Caki2 (cell line): ENCODE results near the gene CENPV. TPM values are rescaled to one million over a fixed set of nuclear protein-coding genes. Genes with fewer than 3 reads are reported as not detected.

ENCODE experiments used
- total RNA-seq: library from RNA; depleted of rRNA; stranded (reverse); fragments of >200 nt; shearing (Covaris generic); gene quantifications from 2 replicates; pipeline ENCODE4 v1.2.3, GENCODE V29; 2014; ENCODE audit warnings: low replicate concordance; rRNA removed

CENPV gene
- total RNA-seq, 1 experiment from 2014 or later, result 87.5 TPM

Other genes with a start within 250 kb of the CENPV start
- gene NCOR1, start 137.9 kb downstream of the CENPV start, total RNA-seq, result 20.9 and 164 TPM in 2 replicates
- 22.0 and 24.5 TPM in 2 replicates for gene PIGL, start 136.3 kb downstream of the CENPV start, total RNA-seq
- 819 and 952 TPM in 2 replicates for gene UBB, start 27.6 kb upstream of the CENPV start, total RNA-seq
- gene TRPV2, start 62.1 kb upstream of the CENPV start, total RNA-seq, result 1.2 TPM in 1 of 2 replicates, not detected in the other
- gene LRRC75A, start 138.7 kb upstream of the CENPV start, total RNA-seq, result 0.06 and 1.1 TPM in 2 replicates
- 4.8 and 6.1 TPM in 2 replicates for gene ZNF287, start 215.7 kb upstream of the CENPV start, total RNA-seq